ENCODE data around the gene ATXN1.

GRCh38 chr6:16318953-16319720 is 442.1 kb downstream of the ATXN1 start:
- no peak for TF ChIP-seq ARNT (IDR thresholded peaks at IDR 0.05)
- TF ChIP-seq HDGF (IDR thresholded peaks at IDR 0.05; ENCODE audit: borderline replicate concordance): no peak
- TF ChIP-seq SUZ12 (IDR thresholded peaks at IDR 0.05): no peak

Data from HEK293T (cell line).